OCI-LY1 (cell line): ENCODE data around the gene NFKBIB.

Experiments
- H2AFZ ChIP-seq: fragments of 200-600 bp; sonication (generic), shearing (Covaris generic); 2 replicates; pipeline ENCODE4 v1.6.0; 2014; ENCODE audit warnings: antibody characterized with exemption, mild to moderate bottlenecking, low read length
- H3F3A ChIP-seq: fragments of 200-600 bp; sonication (generic), shearing (Covaris generic); 2 replicates; pipeline ENCODE4 v1.6.0; 2014; ENCODE audit warnings: mild to moderate bottlenecking, antibody characterized with exemption, low read length, moderate library complexity; ENCODE audit not compliant: insufficient read depth
- H3K27ac ChIP-seq: fragments of 200-600 bp; sonication (generic); 2 replicates; pipeline ENCODE4 v1.5.1; 2014; ENCODE audit warnings: low read length, mixed run types, mild to moderate bottlenecking, low read depth; ENCODE audit not compliant: poor library complexity, severe bottlenecking
- H3K27me3 ChIP-seq: fragments of 200-600 bp; sonication (generic); 2 replicates; pipeline ENCODE4 v1.6.0; 2014; ENCODE audit warnings: antibody characterized with exemption, mild to moderate bottlenecking, low read length, moderate library complexity; ENCODE audit not compliant: insufficient read depth
- H3K36me3 ChIP-seq: fragments of 200-600 bp; sonication (generic); 2 replicates; pipeline ENCODE4 v1.6.1; 2014; ENCODE audit warnings: mild to moderate bottlenecking, antibody characterized with exemption, low read length, moderate library complexity, mixed read lengths; ENCODE audit not compliant: insufficient read depth
- H3K4me1 ChIP-seq: fragments of 200-600 bp; sonication (generic); 2 replicates; pipeline ENCODE4 v1.5.1; 2014; ENCODE audit warnings: mild to moderate bottlenecking, low read length, moderate library complexity; ENCODE audit not compliant: insufficient read depth, severe bottlenecking
- H3K4me2 ChIP-seq: fragments of 200-600 bp; sonication (generic), shearing (Covaris generic); 2 replicates; pipeline ENCODE4 v1.6.1; 2014; ENCODE audit warnings: low read length
- H3K4me3 ChIP-seq: fragments of 200-600 bp; sonication (generic); 2 replicates; pipeline ENCODE4 v1.5.1; 2014; ENCODE audit warnings: low read length, low read depth, mild to moderate bottlenecking, mixed read lengths; ENCODE audit not compliant: poor library complexity, severe bottlenecking
- H3K79me2 ChIP-seq: fragments of 200-600 bp; shearing (Covaris generic); 2 replicates; pipeline ENCODE4 v1.6.1; 2016; ENCODE audit warnings: mixed run types, low read length, mixed read lengths; ENCODE audit not compliant: insufficient read depth
- H3K9ac ChIP-seq: fragments of 200-600 bp; sonication (generic), shearing (Covaris generic); 2 replicates; pipeline ENCODE4 v1.6.1; 2014; ENCODE audit warnings: mild to moderate bottlenecking, low read length, mixed read lengths
- H3K9me2 ChIP-seq: fragments of 200-600 bp; sonication (generic), shearing (Covaris generic); 2 replicates; pipeline ENCODE4 v1.6.1; 2014; ENCODE audit warnings: low read depth, mild to moderate bottlenecking, low read length, mixed read lengths
- H3K9me3 ChIP-seq: fragments of 200-600 bp; shearing (Covaris generic); 2 replicates; pipeline ENCODE4 v1.6.1; 2014; ENCODE audit warnings: low read length, mixed read lengths
- H4K20me1 ChIP-seq: fragments of 200-600 bp; sonication (generic), shearing (Covaris generic); 2 replicates; pipeline ENCODE4 v1.6.0; 2016; ENCODE audit warnings: mild to moderate bottlenecking, low read length; ENCODE audit not compliant: insufficient read depth
- EZH2 ChIP-seq: fragments of 200-600 bp; sonication (generic), shearing (Covaris generic); IDR thresholded peaks from 2 replicates; pipeline ENCODE4 v1.8.0; 2017; ENCODE audit warnings: borderline replicate concordance, mixed run types, mild to moderate bottlenecking, antibody characterized with exemption, low read length, moderate library complexity, mixed read lengths
- TF ChIP-seq, protein P1 (sequence below): fragments of 200-600 bp; sonication (generic), shearing (Covaris generic); IDR thresholded peaks from 2 replicates; pipeline ENCODE4 v1.5.1; 2017; ENCODE audit warnings: mild to moderate bottlenecking, antibody characterized with exemption, low read length, moderate library complexity, mixed read lengths

NFKBIB gene

DNA sequence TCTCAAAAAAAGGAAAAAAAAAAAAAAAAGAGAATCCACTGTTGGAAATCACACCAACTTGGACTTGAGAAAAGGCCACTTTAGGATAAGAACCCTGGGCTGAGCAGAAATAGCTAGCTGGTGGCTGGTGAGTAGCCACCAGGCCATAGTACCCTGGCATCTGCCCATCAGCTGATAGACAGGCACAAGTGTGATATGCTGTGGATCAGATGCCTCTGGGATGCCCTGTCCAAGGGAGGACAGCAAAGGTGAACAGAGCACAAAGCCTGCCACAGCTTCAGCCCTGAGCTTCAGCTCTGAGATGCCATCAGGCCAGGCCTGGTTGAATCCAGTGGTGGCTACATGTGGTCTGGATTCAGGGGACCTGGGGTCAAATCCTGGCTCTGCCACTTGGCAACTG, 9.1 kb upstream of the NFKBIB start:
- H4K20me1 ChIP-seq: no peaks in the 10 kb centered on the region
- no peaks in the 10 kb centered on the region for H3K9me3 ChIP-seq
- no peak overlapping the region for H3K27ac ChIP-seq
- no peak overlapping the region for H3K9ac ChIP-seq
- no peaks in the 10 kb centered on the region for H3K79me2 ChIP-seq
- no peaks in the 10 kb centered on the region for H3K9me2 ChIP-seq
- H3K4me3 ChIP-seq: no peak overlapping the region
- no peaks in the 10 kb centered on the region for H3F3A ChIP-seq
- TF ChIP-seq, protein P1, sequence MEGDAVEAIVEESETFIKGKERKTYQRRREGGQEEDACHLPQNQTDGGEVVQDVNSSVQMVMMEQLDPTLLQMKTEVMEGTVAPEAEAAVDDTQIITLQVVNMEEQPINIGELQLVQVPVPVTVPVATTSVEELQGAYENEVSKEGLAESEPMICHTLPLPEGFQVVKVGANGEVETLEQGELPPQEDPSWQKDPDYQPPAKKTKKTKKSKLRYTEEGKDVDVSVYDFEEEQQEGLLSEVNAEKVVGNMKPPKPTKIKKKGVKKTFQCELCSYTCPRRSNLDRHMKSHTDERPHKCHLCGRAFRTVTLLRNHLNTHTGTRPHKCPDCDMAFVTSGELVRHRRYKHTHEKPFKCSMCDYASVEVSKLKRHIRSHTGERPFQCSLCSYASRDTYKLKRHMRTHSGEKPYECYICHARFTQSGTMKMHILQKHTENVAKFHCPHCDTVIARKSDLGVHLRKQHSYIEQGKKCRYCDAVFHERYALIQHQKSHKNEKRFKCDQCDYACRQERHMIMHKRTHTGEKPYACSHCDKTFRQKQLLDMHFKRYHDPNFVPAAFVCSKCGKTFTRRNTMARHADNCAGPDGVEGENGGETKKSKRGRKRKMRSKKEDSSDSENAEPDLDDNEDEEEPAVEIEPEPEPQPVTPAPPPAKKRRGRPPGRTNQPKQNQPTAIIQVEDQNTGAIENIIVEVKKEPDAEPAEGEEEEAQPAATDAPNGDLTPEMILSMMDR: no peak
- TF ChIP-seq EZH2: no peak
- H3K27me3 ChIP-seq: no peaks in the 10 kb centered on the region
- no peaks in the 10 kb centered on the region for H3K4me1 ChIP-seq
- no peak overlapping the region for H2AFZ ChIP-seq
- H3K4me2 ChIP-seq: no peak overlapping the region
- peaks cover 7% of the 10 kb centered on the region; the same call in 1 of the 2 replicates for H3K36me3 ChIP-seq

DNA sequence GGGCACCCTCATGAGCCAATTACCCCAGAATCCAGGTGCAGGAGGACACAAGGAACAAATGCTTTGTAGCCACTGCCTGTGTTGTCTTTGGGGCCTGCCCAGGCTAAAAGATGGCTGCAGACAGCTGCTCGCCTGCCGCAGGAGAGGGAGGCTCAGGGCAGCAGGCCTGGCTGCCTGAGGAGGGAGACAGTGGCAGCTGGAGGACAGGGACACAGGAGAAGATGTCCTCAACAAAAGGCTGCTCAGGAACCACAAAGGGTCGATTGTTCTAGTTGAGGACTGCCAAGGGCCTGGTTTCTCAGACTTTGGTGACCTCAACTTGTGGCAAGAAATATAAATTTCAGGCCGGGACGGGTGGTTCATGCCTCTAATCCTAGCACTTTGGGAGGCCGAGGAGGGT, 8.0 kb upstream of the NFKBIB start:
- no peaks in the 10 kb centered on the region for H3K4me1 ChIP-seq
- no peak overlapping the region for H3K9ac ChIP-seq
- no peaks in the 10 kb centered on the region for H3K27me3 ChIP-seq
- no peaks in the 10 kb centered on the region for H3K79me2 ChIP-seq
- no peak overlapping the region for H3K4me2 ChIP-seq
- no peak overlapping the region for H3K27ac ChIP-seq
- H4K20me1 ChIP-seq: no peaks in the 10 kb centered on the region
- no peak overlapping the region for H2AFZ ChIP-seq
- no peak overlapping the region for H3K4me3 ChIP-seq
- peaks cover 7% of the 10 kb centered on the region; the same call in 1 of the 2 replicates for H3K36me3 ChIP-seq
- H3K9me3 ChIP-seq: no peaks in the 10 kb centered on the region
- no peaks in the 10 kb centered on the region for H3K9me2 ChIP-seq
- TF ChIP-seq, protein P1: no peak
- no peak for TF ChIP-seq EZH2
- no peaks in the 10 kb centered on the region for H3F3A ChIP-seq

DNA sequence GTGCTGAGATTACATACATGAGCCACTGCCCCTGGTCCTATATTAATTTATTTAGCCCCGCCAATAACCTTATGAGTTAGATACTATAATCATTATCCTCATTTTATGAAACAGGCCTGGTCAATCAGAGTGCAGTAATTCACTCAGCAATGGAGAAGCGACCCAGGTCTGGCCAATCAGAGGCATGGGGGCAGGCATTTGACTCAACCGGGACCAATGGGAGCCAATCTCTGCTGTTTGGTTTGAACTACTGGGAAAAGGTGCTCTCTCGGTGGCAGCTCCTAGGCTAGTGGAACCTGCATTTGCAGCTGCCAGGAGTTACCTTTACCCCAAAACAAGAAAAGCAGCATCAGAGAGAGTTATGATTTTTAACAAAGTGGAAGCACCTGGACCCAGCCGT, 6.9 kb upstream of the NFKBIB start:
- H3K27ac ChIP-seq: no peak overlapping the region
- H3K27me3 ChIP-seq: no peaks in the 10 kb centered on the region
- peaks cover 7% of the 10 kb centered on the region; the same call in 1 of the 2 replicates for H3K36me3 ChIP-seq
- H4K20me1 ChIP-seq: no peaks in the 10 kb centered on the region
- H3K9me3 ChIP-seq: no peaks in the 10 kb centered on the region
- no peak overlapping the region for H3K9ac ChIP-seq
- peaks cover 2% of the 10 kb centered on the region for H3K4me1 ChIP-seq
- no peak overlapping the region for H2AFZ ChIP-seq
- no peak overlapping the region for H3K4me2 ChIP-seq
- no peaks in the 10 kb centered on the region for H3F3A ChIP-seq
- no peaks in the 10 kb centered on the region for H3K79me2 ChIP-seq
- no peak overlapping the region for H3K4me3 ChIP-seq
- TF ChIP-seq, protein P1: no peak
- TF ChIP-seq EZH2: no peak
- no peaks in the 10 kb centered on the region for H3K9me2 ChIP-seq
